Measurements from ENCODE around the gene DCLK2.
"Not testable (repeated sequence)": the region's sequence is repeated elsewhere in the genome, so short reads cannot be mapped to it uniquely, and the experiment has no call there.

DCLK2 gene

DNA sequence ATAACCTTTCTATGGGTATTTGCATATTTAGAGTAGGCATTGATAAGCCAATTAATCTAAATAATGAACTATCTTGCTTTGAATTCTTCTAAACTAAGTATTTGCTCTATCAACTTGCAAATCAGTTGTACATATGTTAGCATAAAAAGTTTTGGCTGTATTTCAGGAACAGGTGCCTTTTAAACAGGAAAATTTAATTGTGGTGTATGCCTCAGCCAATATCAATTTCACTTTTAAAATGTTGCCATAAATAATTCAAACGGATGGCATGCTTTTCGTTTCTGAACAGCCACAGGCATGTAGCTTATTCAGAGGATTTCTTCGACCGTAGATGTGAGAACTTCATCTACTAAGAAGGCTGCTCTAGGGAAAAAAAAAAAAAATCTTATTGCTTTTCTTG, 99.9 kb downstream of the DCLK2 start:
- Histone ChIP-seq H3K36me3 (ENCODE audit: control insufficient read depth in 5 of 5, insufficient read depth in 5 of 5, low read length in 5 of 5) (no peaks in the 10 kb centered on the region), H3K4me3 (ENCODE audit: low read depth in 1 of 5, low read length in 5 of 5) (no peak overlapping the region), H3K27me3 (ENCODE audit: control insufficient read depth in 5 of 5, insufficient read depth in 4 of 5, low read length in 5 of 5) (no peaks in the 10 kb centered on the region), H3K4me1 (ENCODE audit: control insufficient read depth in 5 of 5, insufficient read depth in 5 of 5, low read length in 5 of 5) (peaks cover 5 to 43% (median 8%) of the 10 kb centered on the region in 5 donors), H3K27ac (ENCODE audit: low read depth, low read length) (no peak overlapping the region), H3K9ac (ENCODE audit: low read length in 5 of 5) (no peak overlapping the region), H3K9me3 (ENCODE audit: control insufficient read depth in 5 of 5, low read length in 5 of 5) (no peaks in the 10 kb centered on the region)

GRCh38 chr4:150181536-150181935, 103.3 kb downstream of the DCLK2 start:
- peaks cover 1 to 20% (median 2%) of the 10 kb centered on the region in 5 donors for H3K4me1 ChIP-seq (ENCODE audit: control insufficient read depth in 5 of 5, insufficient read depth in 5 of 5, low read length in 5 of 5)
- no peaks in the 10 kb centered on the region for H3K27me3 ChIP-seq (ENCODE audit: control insufficient read depth in 5 of 5, insufficient read depth in 4 of 5, low read length in 5 of 5)
- H3K36me3 ChIP-seq (ENCODE audit: control insufficient read depth in 5 of 5, insufficient read depth in 5 of 5, low read length in 5 of 5), result no peaks in the 10 kb centered on the region
- no peak overlapping the region for H3K4me3 ChIP-seq (ENCODE audit: low read depth in 1 of 5, low read length in 5 of 5)
- no peak overlapping the region for H3K9ac ChIP-seq (ENCODE audit: low read length in 5 of 5)
- H3K9me3 ChIP-seq (ENCODE audit: control insufficient read depth in 5 of 5, low read length in 5 of 5), result no peaks in the 10 kb centered on the region
- H3K27ac ChIP-seq (ENCODE audit: low read depth, low read length), result peak overlapping the region; percentile 37

- Histone ChIP-seq H3K27ac (ENCODE audit: low read depth, low read length) (peak overlapping the region; percentile 18), H3K36me3 (ENCODE audit: control insufficient read depth in 5 of 5, insufficient read depth in 5 of 5, low read length in 5 of 5) (no peaks in the 10 kb centered on the region), H3K4me3 (ENCODE audit: low read depth in 1 of 5, low read length in 5 of 5) (no peak overlapping the region), H3K9me3 (ENCODE audit: control insufficient read depth in 5 of 5, low read length in 5 of 5) (no peaks in the 10 kb centered on the region), H3K27me3 (ENCODE audit: control insufficient read depth in 5 of 5, insufficient read depth in 4 of 5, low read length in 5 of 5) (no peaks in the 10 kb centered on the region), H3K4me1 (ENCODE audit: control insufficient read depth in 5 of 5, insufficient read depth in 5 of 5, low read length in 5 of 5) (peaks cover 0 to 14% (median 0%) of the 10 kb centered on the region in 5 donors), H3K9ac (ENCODE audit: low read length in 5 of 5) (no peak overlapping the region)
Measured at GRCh38 chr4:150182794-150183193, 104.5 kb downstream of the DCLK2 start.

DNA sequence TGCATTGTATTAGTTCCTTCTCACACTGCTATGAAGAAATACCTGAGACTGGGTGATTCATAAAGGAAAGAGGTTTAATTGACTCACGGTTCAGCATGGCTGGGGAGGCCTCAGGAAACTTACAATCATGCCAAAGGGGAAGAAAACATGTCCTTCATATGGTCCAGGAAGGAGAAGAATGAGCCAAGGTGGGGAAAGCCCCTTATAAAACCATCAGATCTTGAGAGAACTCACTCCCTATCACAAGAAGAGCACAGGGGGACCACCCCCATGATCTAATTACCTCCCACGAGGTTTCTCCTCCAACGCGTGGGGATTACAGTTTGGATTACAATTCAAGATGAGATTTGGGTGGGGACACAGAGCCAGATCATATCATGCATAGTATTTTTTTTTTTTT, 106.8 kb downstream of the DCLK2 start:
- H3K4me3 ChIP-seq (ENCODE audit: low read depth in 1 of 5, low read length in 5 of 5); H3K36me3 ChIP-seq (ENCODE audit: control insufficient read depth in 5 of 5, insufficient read depth in 5 of 5, low read length in 5 of 5); H3K9me3 ChIP-seq (ENCODE audit: control insufficient read depth in 5 of 5, low read length in 5 of 5); H3K9ac ChIP-seq (ENCODE audit: low read length in 5 of 5); H3K27ac ChIP-seq (ENCODE audit: low read depth, low read length); H3K27me3 ChIP-seq (ENCODE audit: control insufficient read depth in 5 of 5, insufficient read depth in 4 of 5, low read length in 5 of 5): not testable (repeated sequence)
- H3K4me1 ChIP-seq (ENCODE audit: control insufficient read depth in 5 of 5, insufficient read depth in 5 of 5, low read length in 5 of 5), result peaks cover 0 to 14% (median 0%) of the 10 kb centered on the region in 5 donors

DNA sequence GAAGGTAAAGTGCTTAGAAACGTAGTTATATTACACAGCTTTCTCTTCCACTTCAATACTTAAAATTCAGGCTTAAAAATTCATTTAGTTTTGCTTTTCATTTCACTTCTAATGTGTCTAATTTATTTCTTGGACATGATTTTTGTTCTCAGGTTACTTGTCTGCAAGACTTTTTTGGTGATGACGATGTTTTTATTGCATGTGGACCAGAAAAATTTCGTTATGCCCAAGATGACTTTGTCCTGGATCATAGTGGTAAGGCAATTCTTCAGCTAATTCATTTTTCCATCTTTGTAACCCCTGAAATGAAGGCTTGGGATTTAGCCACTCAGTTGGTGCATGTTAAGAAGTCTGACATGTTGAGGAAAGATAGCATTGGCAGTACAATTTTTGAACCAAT, 114.7 kb downstream of the DCLK2 start:
- Histone ChIP-seq H3K27ac (ENCODE audit: low read depth, low read length) (no peak overlapping the region), H3K27me3 (ENCODE audit: control insufficient read depth in 5 of 5, insufficient read depth in 4 of 5, low read length in 5 of 5) (no peaks in the 10 kb centered on the region), H3K36me3 (ENCODE audit: control insufficient read depth in 5 of 5, insufficient read depth in 5 of 5, low read length in 5 of 5) (no peaks in the 10 kb centered on the region), H3K9ac (ENCODE audit: low read length in 5 of 5) (no peak overlapping the region), H3K4me1 (ENCODE audit: control insufficient read depth in 5 of 5, insufficient read depth in 5 of 5, low read length in 5 of 5) (no peaks in the 10 kb centered on the region), H3K4me3 (ENCODE audit: low read depth in 1 of 5, low read length in 5 of 5) (no peak overlapping the region), H3K9me3 (ENCODE audit: control insufficient read depth in 5 of 5, low read length in 5 of 5) (no peaks in the 10 kb centered on the region)

DNA sequence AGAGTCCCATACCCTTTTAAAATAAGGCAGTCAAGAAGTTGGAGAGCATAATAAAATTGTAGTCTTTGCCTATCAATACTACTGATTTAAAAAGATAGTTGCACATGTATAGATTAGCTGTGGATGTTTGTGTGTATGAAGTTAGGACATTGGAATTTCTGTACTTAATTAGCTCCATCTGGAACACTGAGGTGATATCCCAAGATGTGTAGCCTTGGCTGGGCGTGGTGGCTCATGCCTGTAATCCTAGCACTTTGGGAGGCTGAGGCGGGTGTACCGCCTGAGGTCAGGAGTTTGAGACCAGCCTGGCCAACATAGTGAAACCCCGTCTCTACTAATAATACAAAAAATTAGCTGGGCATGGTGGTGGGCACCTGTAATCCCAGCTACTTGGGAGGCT, 119.0 kb downstream of the DCLK2 start:
- H3K9me3 ChIP-seq (ENCODE audit: control insufficient read depth in 5 of 5, low read length in 5 of 5); H3K4me3 ChIP-seq (ENCODE audit: low read depth in 1 of 5, low read length in 5 of 5); H3K9ac ChIP-seq (ENCODE audit: low read length in 5 of 5); H3K36me3 ChIP-seq (ENCODE audit: control insufficient read depth in 5 of 5, insufficient read depth in 5 of 5, low read length in 5 of 5); H3K4me1 ChIP-seq (ENCODE audit: control insufficient read depth in 5 of 5, insufficient read depth in 5 of 5, low read length in 5 of 5); H3K27me3 ChIP-seq (ENCODE audit: control insufficient read depth in 5 of 5, insufficient read depth in 4 of 5, low read length in 5 of 5); H3K27ac ChIP-seq (ENCODE audit: low read depth, low read length): not testable (repeated sequence)

- H3K4me1 ChIP-seq (ENCODE audit: control insufficient read depth in 5 of 5, insufficient read depth in 5 of 5, low read length in 5 of 5), result peaks cover 0 to 3% (median 0%) of the 10 kb centered on the region in 5 donors
- no peak overlapping the region for H3K27ac ChIP-seq (ENCODE audit: low read depth, low read length)
- peaks cover 0 to 3% (median 0%) of the 10 kb centered on the region in 5 donors for H3K36me3 ChIP-seq (ENCODE audit: control insufficient read depth in 5 of 5, insufficient read depth in 5 of 5, low read length in 5 of 5)
- no peak overlapping the region for H3K9ac ChIP-seq (ENCODE audit: low read length in 5 of 5)
- H3K4me3 ChIP-seq (ENCODE audit: low read depth in 1 of 5, low read length in 5 of 5), result no peak overlapping the region
- H3K9me3 ChIP-seq (ENCODE audit: control insufficient read depth in 5 of 5, low read length in 5 of 5), result no peaks in the 10 kb centered on the region
- H3K27me3 ChIP-seq (ENCODE audit: control insufficient read depth in 5 of 5, insufficient read depth in 4 of 5, low read length in 5 of 5), result no peaks in the 10 kb centered on the region
Measured at GRCh38 chr4:150199056-150199455, 120.8 kb downstream of the DCLK2 start.

DNA sequence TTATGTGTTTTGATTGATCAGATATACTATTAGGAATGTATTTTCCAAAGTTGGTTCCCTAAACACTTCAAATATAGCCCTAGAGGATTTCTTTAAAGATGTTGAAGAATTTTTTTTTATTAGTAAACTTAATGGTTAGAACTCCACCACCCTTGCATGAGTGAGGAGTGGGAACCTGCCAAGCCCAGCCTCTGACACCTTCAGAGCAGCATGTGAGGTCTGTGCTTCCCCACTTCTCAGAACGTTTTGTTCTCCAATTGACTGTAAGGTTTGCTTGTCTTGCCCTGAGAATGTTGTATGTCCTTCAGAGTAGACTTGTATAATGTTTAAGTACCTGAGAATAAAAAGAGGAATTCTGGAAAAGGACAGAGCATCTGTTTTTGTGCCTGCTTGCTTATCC, 126.8 kb downstream of the DCLK2 start:
- H3K4me1 ChIP-seq (ENCODE audit: control insufficient read depth in 5 of 5, insufficient read depth in 5 of 5, low read length in 5 of 5), result peaks cover 0 to 16% (median 6%) of the 10 kb centered on the region in 5 donors
- H3K9me3 ChIP-seq (ENCODE audit: control insufficient read depth in 5 of 5, low read length in 5 of 5), result no peaks in the 10 kb centered on the region
- H3K4me3 ChIP-seq (ENCODE audit: low read depth in 1 of 5, low read length in 5 of 5), result no peak overlapping the region
- no peaks in the 10 kb centered on the region for H3K27me3 ChIP-seq (ENCODE audit: control insufficient read depth in 5 of 5, insufficient read depth in 4 of 5, low read length in 5 of 5)
- H3K36me3 ChIP-seq (ENCODE audit: control insufficient read depth in 5 of 5, insufficient read depth in 5 of 5, low read length in 5 of 5), result peaks cover 0 to 3% (median 0%) of the 10 kb centered on the region in 5 donors
- no peak overlapping the region for H3K9ac ChIP-seq (ENCODE audit: low read length in 5 of 5)
- no peak overlapping the region for H3K27ac ChIP-seq (ENCODE audit: low read depth, low read length)

DNA sequence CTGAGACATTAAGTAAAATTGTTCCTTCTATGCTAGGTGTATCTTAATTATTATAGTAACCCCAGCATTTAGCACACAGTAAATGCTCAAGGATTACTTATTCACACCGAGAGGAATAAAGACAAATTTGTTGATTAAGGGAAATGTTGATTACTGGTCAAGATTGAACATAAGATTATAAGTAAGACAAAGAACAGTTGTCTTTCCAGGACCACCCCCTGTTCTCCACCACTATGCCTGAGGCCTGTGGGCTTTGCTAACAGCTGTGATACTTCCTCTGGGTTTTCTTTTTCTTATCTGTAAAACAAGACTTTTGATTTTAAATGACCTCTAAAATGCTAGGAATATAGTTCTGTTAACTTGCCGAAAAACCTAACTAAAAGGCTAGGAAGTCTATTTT, 128.0 kb downstream of the DCLK2 start:
- H3K4me1 ChIP-seq (ENCODE audit: control insufficient read depth in 5 of 5, insufficient read depth in 5 of 5, low read length in 5 of 5), result peaks cover 0 to 16% (median 6%) of the 10 kb centered on the region in 5 donors
- peaks cover 0 to 3% (median 0%) of the 10 kb centered on the region in 5 donors for H3K36me3 ChIP-seq (ENCODE audit: control insufficient read depth in 5 of 5, insufficient read depth in 5 of 5, low read length in 5 of 5)
- no peaks in the 10 kb centered on the region for H3K9me3 ChIP-seq (ENCODE audit: control insufficient read depth in 5 of 5, low read length in 5 of 5)
- H3K27ac ChIP-seq (ENCODE audit: low read depth, low read length), result no peak overlapping the region
- H3K9ac ChIP-seq (ENCODE audit: low read length in 5 of 5), result no peak overlapping the region
- no peaks in the 10 kb centered on the region for H3K27me3 ChIP-seq (ENCODE audit: control insufficient read depth in 5 of 5, insufficient read depth in 4 of 5, low read length in 5 of 5)
- no peak overlapping the region for H3K4me3 ChIP-seq (ENCODE audit: low read depth in 1 of 5, low read length in 5 of 5)

DNA sequence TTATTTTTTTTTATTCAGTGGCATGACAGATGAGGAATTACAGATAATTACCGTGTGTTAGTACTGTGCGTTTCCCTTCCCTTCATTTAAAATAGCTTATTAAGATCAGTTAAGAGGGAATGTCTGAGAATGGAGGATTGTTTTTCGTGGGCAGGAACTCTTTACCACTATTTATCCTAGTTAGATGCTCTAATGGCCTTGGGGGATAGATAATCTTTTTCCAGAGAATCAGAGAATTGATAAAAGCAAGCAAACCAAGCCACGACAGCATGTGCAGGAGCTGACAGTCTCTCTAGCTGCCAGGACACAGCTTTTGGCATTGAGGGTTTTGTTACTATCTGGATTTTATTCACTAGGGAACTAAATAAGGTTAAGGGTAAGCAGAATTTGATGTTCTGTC, 128.7 kb downstream of the DCLK2 start:
- Histone ChIP-seq H3K9ac (ENCODE audit: low read length in 5 of 5) (peak overlapping the region in 1 of 5 donors; percentile 33), H3K36me3 (ENCODE audit: control insufficient read depth in 5 of 5, insufficient read depth in 5 of 5, low read length in 5 of 5) (peaks cover 0 to 3% (median 0%) of the 10 kb centered on the region in 5 donors), H3K27me3 (ENCODE audit: control insufficient read depth in 5 of 5, insufficient read depth in 4 of 5, low read length in 5 of 5) (no peaks in the 10 kb centered on the region), H3K27ac (ENCODE audit: low read depth, low read length) (no peak overlapping the region), H3K4me3 (ENCODE audit: low read depth in 1 of 5, low read length in 5 of 5) (peak overlapping the region in 1 of 5 donors; percentile 8), H3K4me1 (ENCODE audit: control insufficient read depth in 5 of 5, insufficient read depth in 5 of 5, low read length in 5 of 5) (peaks cover 0 to 16% (median 6%) of the 10 kb centered on the region in 5 donors), H3K9me3 (ENCODE audit: control insufficient read depth in 5 of 5, low read length in 5 of 5) (no peaks in the 10 kb centered on the region)

- no peaks in the 10 kb centered on the region for H3K9me3 ChIP-seq (ENCODE audit: control insufficient read depth in 5 of 5, low read length in 5 of 5)
- no peak overlapping the region for H3K4me3 ChIP-seq (ENCODE audit: low read depth in 1 of 5, low read length in 5 of 5)
- H3K27ac ChIP-seq (ENCODE audit: low read depth, low read length), result no peak overlapping the region
- peaks cover 0 to 3% (median 0%) of the 10 kb centered on the region in 5 donors for H3K36me3 ChIP-seq (ENCODE audit: control insufficient read depth in 5 of 5, insufficient read depth in 5 of 5, low read length in 5 of 5)
- H3K27me3 ChIP-seq (ENCODE audit: control insufficient read depth in 5 of 5, insufficient read depth in 4 of 5, low read length in 5 of 5), result no peaks in the 10 kb centered on the region
- H3K9ac ChIP-seq (ENCODE audit: low read length in 5 of 5), result no peak overlapping the region
- peaks cover 0 to 16% (median 6%) of the 10 kb centered on the region in 5 donors for H3K4me1 ChIP-seq (ENCODE audit: control insufficient read depth in 5 of 5, insufficient read depth in 5 of 5, low read length in 5 of 5)
Measured at GRCh38 chr4:150207871-150208270, 129.6 kb downstream of the DCLK2 start.
